Ramos (cell line): ENCODE data around the gene LMCD1.

Source experiments
- in situ Hi-C: fragments of 300-500 bp; cut with MboI; formaldehyde crosslinking; loops from one replicate; pipeline ENCODE4 v1.14.3; 2022; ENCODE audit warnings: low sequenced_read_pairs; ENCODE audit not compliant: unreplicated experiment

Gene LMCD1

GRCh38 chr3:8556473-8556869 lies 54.8 kb downstream of the LMCD1 start:
- in situ Hi-C loops = no loop called here

- in situ Hi-C loops = no loop called here
These were observed 55.7 kb downstream of the LMCD1 start for GRCh38 chr3:8557298-8557697.

- in situ Hi-C loops = no loop called here
These were observed 57.0 kb downstream of the LMCD1 start for GRCh38 chr3:8558645-8559044.

- in situ Hi-C loops = no loop called here
These were observed 57.7 kb downstream of the LMCD1 start for GRCh38 chr3:8559351-8559750.

- in situ Hi-C loops = no loop called here
These were observed 58.9 kb downstream of the LMCD1 start for GRCh38 chr3:8560366-8561007.

- in situ Hi-C loops = no loop called here
These were observed 59.7 kb downstream of the LMCD1 start for GRCh38 chr3:8561370-8561769.

- in situ Hi-C loops = no loop called here
These were observed 60.5 kb downstream of the LMCD1 start for GRCh38 chr3:8562081-8562595.

GRCh38 chr3:8563146-8563545 lies 61.5 kb downstream of the LMCD1 start:
- in situ Hi-C loops = no loop called here

- in situ Hi-C loops = no loop called here
These were observed 62.0 kb downstream of the LMCD1 start for GRCh38 chr3:8563597-8563996.

GRCh38 chr3:8565376-8565775 lies 63.8 kb downstream of the LMCD1 start:
- in situ Hi-C loops = no loop called here

- in situ Hi-C loops = no loop called here
These were observed 66.4 kb downstream of the LMCD1 start for GRCh38 chr3:8567784-8568575.

- in situ Hi-C loops = no loop called here
These were observed 69.6 kb downstream of the LMCD1 start for GRCh38 chr3:8571256-8571655.

- in situ Hi-C loops = no loop called here
These were observed 71.8 kb downstream of the LMCD1 start for GRCh38 chr3:8573342-8573926.

- in situ Hi-C loops = no loop called here
These were observed 72.5 kb downstream of the LMCD1 start for GRCh38 chr3:8574040-8574669.

GRCh38 chr3:8574670-8575322 lies 73.2 kb downstream of the LMCD1 start:
- in situ Hi-C loops = no loop called here

GRCh38 chr3:8575364-8576104 lies 73.9 kb downstream of the LMCD1 start:
- in situ Hi-C loops = no loop called here

GRCh38 chr3:8576436-8576835 lies 74.8 kb downstream of the LMCD1 start:
- in situ Hi-C loops = no loop called here

- in situ Hi-C loops = no loop called here
These were observed 75.4 kb downstream of the LMCD1 start for GRCh38 chr3:8576841-8577571.

GRCh38 chr3:8578282-8578681 lies 76.7 kb downstream of the LMCD1 start:
- in situ Hi-C loops = no loop called here
